CD14-positive monocyte (primary cell): ENCODE data around the gene NUP93. TPM values are rescaled to one million over a fixed set of nuclear protein-coding genes. Genes with fewer than 3 reads are reported as not detected.

ENCODE experiments used
- DNase-seq, 3 donors: peaks; one replicate each; pipeline ENCODE4 v3.0.0-alpha.2; 2011 to 2022
- H2AFZ ChIP-seq: 2 replicates; pipeline ENCODE4 v1.6.0; 2012; ENCODE audit warnings: mild to moderate bottlenecking, low read depth, low read length, inconsistent platforms; ENCODE audit not compliant: insufficient read depth, poor library complexity, severe bottlenecking
- H3K27ac ChIP-seq, 2 donors: 1 replicate in 1 of 2; 2 replicates in 1 of 2; pipeline ENCODE4 v1.5.1; 2012 to 2013; ENCODE audit warnings: low read length in 2 of 2, control low read depth in 1 of 2, inconsistent platforms in 1 of 2, low read depth in 1 of 2, mild to moderate bottlenecking in 1 of 2
- H3K27me3 ChIP-seq, 2 donors: one replicate each; pipeline versions ENCODE4 v1.6.0 to v1.6.1; 2011 to 2013; ENCODE audit warnings: low read length in 2 of 2; ENCODE audit not compliant: control insufficient read depth in 2 of 2, insufficient read depth in 2 of 2
- H3K36me3 ChIP-seq, 2 donors: replicated peaks in 1 of 2; 1 replicate in 1 of 2; 2 replicates in 1 of 2; pipeline versions ENCODE4 v1.5.1 to v1.6.1; 2012 to 2013; ENCODE audit warnings: low read length in 2 of 2, control low read depth in 1 of 2, inconsistent platforms in 1 of 2, mild to moderate bottlenecking in 1 of 2; ENCODE audit not compliant: insufficient read depth in 2 of 2, control insufficient read depth in 1 of 2
- H3K4me1 ChIP-seq, 2 donors: 1 replicate in 1 of 2; 2 replicates in 1 of 2; pipeline versions ENCODE4 v1.5.1 to v1.6.1; 2012 to 2013; ENCODE audit warnings: low read length in 2 of 2, control low read depth in 1 of 2, inconsistent platforms in 1 of 2, mild to moderate bottlenecking in 1 of 2, moderate library complexity in 1 of 2; ENCODE audit not compliant: insufficient read depth in 2 of 2, control insufficient read depth in 1 of 2
- H3K4me2 ChIP-seq: replicated peaks from 2 replicates; pipeline ENCODE3; 2012; ENCODE audit warnings: low read length, moderate library complexity, mild to moderate bottlenecking; ENCODE audit not compliant: poor library complexity, severe bottlenecking; ENCODE audit errors: extremely low read depth
- H3K4me3 ChIP-seq, 3 experiments: fragments of 200-600 bp in 1 of 3; sonication (generic) in 1 of 3; replicated peaks in 1 of 3; 1 replicate in 2 of 3; 2 replicates in 1 of 3; pipeline ENCODE4 v1.5.1; 2011 to 2013; ENCODE audit warnings: low read length in 3 of 3, mild to moderate bottlenecking in 3 of 3, control low read depth in 2 of 3, low read depth in 2 of 3, inconsistent platforms in 1 of 3, moderate library complexity in 1 of 3
- H3K79me2 ChIP-seq: 2 replicates; pipeline ENCODE4 v1.6.0; 2012; ENCODE audit warnings: mild to moderate bottlenecking, control low read depth, inconsistent platforms, low read length, moderate library complexity; ENCODE audit not compliant: insufficient read depth
- H3K9ac ChIP-seq: 2 replicates; pipeline ENCODE4 v1.6.0; 2017; ENCODE audit warnings: low read length, mild to moderate bottlenecking; ENCODE audit not compliant: insufficient read depth, poor library complexity, severe bottlenecking
- H3K9me3 ChIP-seq, 2 donors: replicated peaks in 1 of 2; 1 replicate in 1 of 2; 2 replicates in 1 of 2; pipeline versions ENCODE4 v1.5.1 to v1.6.1; 2012 to 2013; ENCODE audit warnings: low read length in 2 of 2, control low read depth in 1 of 2; ENCODE audit not compliant: control insufficient read depth in 1 of 2, insufficient read depth in 1 of 2
- H4K20me1 ChIP-seq: 2 replicates; pipeline ENCODE4 v1.6.0; 2012; ENCODE audit warnings: mild to moderate bottlenecking, low read length, control low read depth, moderate library complexity; ENCODE audit not compliant: insufficient read depth
- H3K27ac Mint-ChIP-seq, 7 donors: one replicate each; pipeline ENCODE4 v1.8.0; 2020; ENCODE audit warnings: mild to moderate bottlenecking in 7 of 7, mixed read lengths in 7 of 7, moderate library complexity in 6 of 7, inconsistent platforms in 2 of 7
- H3K27me3 Mint-ChIP-seq, 3 donors: one replicate each; pipeline ENCODE4 v1.8.0; 2021 to 2022; ENCODE audit warnings: low read depth in 3 of 3, mild to moderate bottlenecking in 3 of 3, mixed read lengths in 3 of 3, moderate library complexity in 3 of 3, inconsistent platforms in 1 of 3
- H3K36me3 Mint-ChIP-seq, 2 donors: one replicate each; pipeline ENCODE4 v1.8.0; 2020; ENCODE audit warnings: mixed read lengths in 2 of 2, inconsistent platforms in 1 of 2, mild to moderate bottlenecking in 1 of 2
- H3K4me1 Mint-ChIP-seq: one replicate; pipeline ENCODE4 v1.8.0; 2020; ENCODE audit warnings: mild to moderate bottlenecking, mixed read lengths
- H3K4me3 Mint-ChIP-seq, 2 donors: one replicate each; pipeline ENCODE4 v1.8.0; 2020; ENCODE audit warnings: mild to moderate bottlenecking in 2 of 2, mixed read lengths in 2 of 2, moderate library complexity in 1 of 2
- H3K9me3 Mint-ChIP-seq, 7 donors: one replicate each; pipeline ENCODE4 v1.8.0; 2020 to 2022; ENCODE audit warnings: mixed read lengths in 7 of 7, mild to moderate bottlenecking in 6 of 7, moderate library complexity in 6 of 7, inconsistent platforms in 2 of 7
- WGBS: methylation state at CpG from one replicate; pipeline ENCODE4 v1.1.5; 2013; ENCODE audit warnings: missing lambda C conversion rate; ENCODE audit not compliant: insufficient coverage; 5-methylcytosine and 5-hydroxymethylcytosine counted together
- intact Hi-C, 2 donors: fragments of 100-400 bp; cut with micrococcal nuclease; formaldehyde crosslinking; loops; one replicate each; pipeline versions ENCODE4 v1.15.0 to v1.15.1; 2023
- polyA plus RNA-seq, 3 donors: library from polyadenylated mRNA; depleted of rRNA in 1 of 3; unstranded in 2 of 3; stranded (reverse) in 1 of 3; fragments of 300-500 nt in 2 of 3; fragments of >200 nt in 1 of 3; fragmentation: Illumina TruSeq in 2 of 3; gene quantifications; 1 replicate in 2 of 3; 2 replicates in 1 of 3; pipeline ENCODE4 v1.2.3, GENCODE V29; 2012 to 2021
- TF ChIP-seq, protein P1 (sequence below): fragments of 200-600 bp; IDR thresholded peaks from one replicate; pipeline ENCODE4 v1.8.0; 2022; ENCODE audit warnings: antibody characterized with exemption, mild to moderate bottlenecking

NUP93 gene
- polyA plus RNA-seq, 3 donors = 46.6 to 77.7 (median 59.4) TPM

DNA sequence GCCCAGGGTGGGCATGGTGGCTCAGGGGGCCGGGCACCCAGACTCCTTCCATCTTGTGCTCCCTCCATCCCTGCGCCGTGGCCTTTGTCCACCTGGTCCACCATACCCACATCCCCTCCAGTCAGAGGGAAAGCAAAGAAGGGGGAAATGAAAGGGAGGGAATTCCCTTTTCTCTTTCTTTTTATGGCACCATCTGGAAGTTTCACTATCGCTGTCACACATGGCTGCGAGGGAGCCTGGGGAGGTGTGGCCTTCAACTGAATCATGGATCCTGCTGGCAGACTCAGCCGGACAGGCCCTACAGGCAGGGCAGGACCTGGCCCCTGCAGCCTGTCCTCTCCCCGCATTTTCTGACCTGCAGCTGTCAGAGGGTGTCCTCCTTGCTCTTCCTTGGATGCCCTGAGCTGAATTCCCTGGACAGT, 141.3 kb downstream of the NUP93 start:
- Histone ChIP-seq H3K4me2 (no peak overlapping the region), H3K4me3 (no peak overlapping the region), H3K27me3 (no peaks in the 10 kb centered on the region), H4K20me1 (no peaks in the 10 kb centered on the region), H3K27ac (no peak overlapping the region), H3K36me3 (no peaks in the 10 kb centered on the region), H3K9me3 (no peaks in the 10 kb centered on the region), H3K4me1 (peaks cover 10 to 16% of the 10 kb centered on the region in 2 donors), H3K79me2 (no peaks in the 10 kb centered on the region), H2AFZ (no peak overlapping the region), H3K9ac (no peak overlapping the region)
- no peak overlapping the region for H3K4me3 Mint-ChIP-seq
- H3K9me3 Mint-ChIP-seq = no peaks in the 10 kb centered on the region
- TF ChIP-seq, protein P1, sequence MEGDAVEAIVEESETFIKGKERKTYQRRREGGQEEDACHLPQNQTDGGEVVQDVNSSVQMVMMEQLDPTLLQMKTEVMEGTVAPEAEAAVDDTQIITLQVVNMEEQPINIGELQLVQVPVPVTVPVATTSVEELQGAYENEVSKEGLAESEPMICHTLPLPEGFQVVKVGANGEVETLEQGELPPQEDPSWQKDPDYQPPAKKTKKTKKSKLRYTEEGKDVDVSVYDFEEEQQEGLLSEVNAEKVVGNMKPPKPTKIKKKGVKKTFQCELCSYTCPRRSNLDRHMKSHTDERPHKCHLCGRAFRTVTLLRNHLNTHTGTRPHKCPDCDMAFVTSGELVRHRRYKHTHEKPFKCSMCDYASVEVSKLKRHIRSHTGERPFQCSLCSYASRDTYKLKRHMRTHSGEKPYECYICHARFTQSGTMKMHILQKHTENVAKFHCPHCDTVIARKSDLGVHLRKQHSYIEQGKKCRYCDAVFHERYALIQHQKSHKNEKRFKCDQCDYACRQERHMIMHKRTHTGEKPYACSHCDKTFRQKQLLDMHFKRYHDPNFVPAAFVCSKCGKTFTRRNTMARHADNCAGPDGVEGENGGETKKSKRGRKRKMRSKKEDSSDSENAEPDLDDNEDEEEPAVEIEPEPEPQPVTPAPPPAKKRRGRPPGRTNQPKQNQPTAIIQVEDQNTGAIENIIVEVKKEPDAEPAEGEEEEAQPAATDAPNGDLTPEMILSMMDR = no peak
- WGBS = 27% methylated on average over 4 of the region's 7 CpGs
- H3K4me1 Mint-ChIP-seq = peaks cover 19% of the 10 kb centered on the region
- peaks cover 0 to 7% (median 2%) of the 10 kb centered on the region in 3 donors for H3K27me3 Mint-ChIP-seq
- intact Hi-C loops = loop anchor here in 1 of 2 donors (10.0 kb wide), 1 partner anchor 64 kb away; the partner anchor contains the start of gene HERPUD1
- no peaks in the 10 kb centered on the region for H3K36me3 Mint-ChIP-seq
- peak; percentile 18 to 71 (median 27) for DNase-seq
- peak overlapping the region in 3 of 7 donors; percentile 10 to 71 (median 42) for H3K27ac Mint-ChIP-seq

DNA sequence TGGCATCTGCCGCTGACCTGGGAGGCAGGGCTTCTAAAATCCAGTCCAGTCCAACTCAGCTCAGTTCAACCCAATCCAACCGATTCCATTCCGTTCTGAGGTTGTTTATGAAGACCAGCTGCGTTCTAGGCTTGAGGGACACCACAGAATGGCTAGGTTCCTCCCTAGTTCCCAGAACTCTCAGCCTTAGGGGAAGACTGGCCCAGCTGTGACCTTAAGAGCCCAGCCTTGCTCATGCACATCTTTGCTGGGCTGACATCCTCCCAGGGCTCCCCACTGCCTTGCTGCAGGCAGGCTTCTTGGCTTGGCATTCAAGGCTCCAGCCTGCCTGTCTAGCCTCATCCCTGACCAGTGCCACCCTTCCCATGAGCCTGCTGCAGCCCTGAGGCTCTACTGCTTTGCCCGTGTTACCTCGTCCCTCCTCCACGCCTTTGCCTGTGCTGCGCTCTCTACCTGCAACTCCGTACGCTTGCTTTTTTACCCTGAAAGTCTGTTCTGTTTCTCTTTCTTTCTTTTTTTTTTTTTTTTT, 143.0 kb downstream of the NUP93 start:
- Histone ChIP-seq H3K4me1 (peaks cover 10 to 12% of the 10 kb centered on the region in 2 donors), H3K79me2 (no peaks in the 10 kb centered on the region), H3K9me3 (no peaks in the 10 kb centered on the region), H3K9ac (no peak overlapping the region), H3K27ac (no peak overlapping the region), H3K4me2 (no peak overlapping the region), H4K20me1 (no peaks in the 10 kb centered on the region), H3K36me3 (no peaks in the 10 kb centered on the region), H3K27me3 (no peaks in the 10 kb centered on the region), H3K4me3 (no peak overlapping the region), H2AFZ (no peak overlapping the region)
- Mint-ChIP-seq H3K9me3 (no peaks in the 10 kb centered on the region), H3K27me3 (peaks cover 0 to 7% (median 2%) of the 10 kb centered on the region in 3 donors), H3K4me1 (peaks cover 13% of the 10 kb centered on the region), H3K27ac (peak overlapping the region in 2 of 7 donors; percentile 62 to 63), H3K36me3 (no peaks in the 10 kb centered on the region), H3K4me3 (no peak overlapping the region)
- TF ChIP-seq, protein P1 = no peak
- intact Hi-C loops = loop anchor here in 1 of 2 donors (10.0 kb wide), 1 partner anchor 62 kb away; the partner anchor contains the start of gene HERPUD1
- DNase-seq = no peak
- WGBS = 37% methylated on average over 4 of the region's 10 CpGs
